ENCODE data around the gene DPF3.
"Not testable (repeated sequence)": the region's sequence is repeated elsewhere in the genome, so short reads cannot be mapped to it uniquely, and the experiment has no call there.

Gene DPF3

GRCh38 chr14:72774894-72775620 lies 118.8 kb downstream of the DPF3 start:
- no peak for DNase-seq

GRCh38 chr14:72774141-72774540 lies 119.8 kb downstream of the DPF3 start:
- no peak for DNase-seq

GRCh38 chr14:72771561-72771960 lies 122.3 kb downstream of the DPF3 start:
- DNase-seq, result no peak

- no peak for DNase-seq
Observed at GRCh38 chr14:72766296-72766695, 127.6 kb downstream of the DPF3 start.

GRCh38 chr14:72763892-72764291 lies 130.0 kb downstream of the DPF3 start:
- DNase-seq, result no peak

- DNase-seq, result no peak
Observed at GRCh38 chr14:72759670-72760069, 134.2 kb downstream of the DPF3 start.

- no peak for DNase-seq
Observed at GRCh38 chr14:72758993-72759392, 134.9 kb downstream of the DPF3 start.

GRCh38 chr14:72758420-72758819 lies 135.5 kb downstream of the DPF3 start:
- DNase-seq, result no peak

GRCh38 chr14:72756967-72757366 lies 136.9 kb downstream of the DPF3 start:
- no peak for DNase-seq

GRCh38 chr14:72755766-72756165 lies 138.1 kb downstream of the DPF3 start:
- DNase-seq, result no peak

GRCh38 chr14:72754949-72755348 lies 139.0 kb downstream of the DPF3 start:
- DNase-seq, result no peak

GRCh38 chr14:72753879-72754400 lies 140.0 kb downstream of the DPF3 start:
- DNase-seq, result no peak

- DNase-seq, result no peak
Observed at GRCh38 chr14:72753044-72753710, 140.7 kb downstream of the DPF3 start.

- no peak for DNase-seq
Observed at GRCh38 chr14:72752034-72752412, 141.9 kb downstream of the DPF3 start.

- DNase-seq, result no peak
Observed at GRCh38 chr14:72751276-72752033, 142.4 kb downstream of the DPF3 start.

- DNase-seq, result not testable (repeated sequence)
Observed at GRCh38 chr14:72748921-72749320, 145.0 kb downstream of the DPF3 start.

GRCh38 chr14:72747652-72748051 lies 146.2 kb downstream of the DPF3 start:
- no peak for DNase-seq

GRCh38 chr14:72745991-72746980 lies 147.6 kb downstream of the DPF3 start:
- DNase-seq, result no peak

GRCh38 chr14:72745546-72745945 lies 148.4 kb downstream of the DPF3 start:
- no peak for DNase-seq

- no peak for DNase-seq
Observed at GRCh38 chr14:72744416-72745120, 149.3 kb downstream of the DPF3 start.
